HepG2 (cell line): ENCODE results near the gene CHRM3. TPM values are rescaled to one million over a fixed set of nuclear protein-coding genes. Genes with fewer than 3 reads are reported as not detected.

Source experiments
- ATAC-seq: fragments of 200-7000 bp; cut with Tn5 transposase; 3 replicates; pipeline ENCODE4 v1.9.1; 2020; ENCODE audit warnings: mild to moderate bottlenecking, moderate library complexity
- BruUV-seq: library from RNA; stranded (reverse); fragments of 400-500 nt; replicated peaks from 2 replicates; lab custom pipeline; 2021; lab: Mats Ljungman, UMichigan
- CTCF ChIA-PET: fragments of 300-600 bp; formaldehyde crosslinking; extraction: SDS; loops from one replicate; lab custom pipeline; 2021; ENCODE audit warnings: low total read pairs, inconsistent platforms, low intra/inter-chr PET ratio; lab: Yijun Ruan, JAX
- POLR2A ChIA-PET: fragments of 350-600 bp; sonication (Branson Sonifier 250); formaldehyde crosslinking; loops from one replicate; lab custom pipeline; 2020; ENCODE audit warnings: antibody characterized with exemption, inconsistent platforms; lab: Yijun Ruan, JAX
- DNase-seq: peaks from one replicate; pipeline ENCODE4 v3.0.0-alpha.2; 2015; ENCODE audit warnings: low spot score
- FAIRE-seq: peaks from 3 replicates; lab custom pipeline; 2011; peaks lifted over from hg19 to GRCh38; lab: Jason Lieb, UNC
- H2AFZ ChIP-seq: one replicate; pipeline ENCODE4 v1.6.1; 2011; ENCODE audit warnings: low read length, inconsistent platforms
- H3K27ac ChIP-seq: fragments of 300-600 bp; 3 replicates; pipeline ENCODE4 v1.8.0; 2011; ENCODE audit warnings: mixed run types, mild to moderate bottlenecking, mixed read lengths, low read length, inconsistent platforms; ENCODE audit not compliant: insufficient read depth; ENCODE audit errors: extremely low read length
- H3K27me3 ChIP-seq, 2 experiments: fragments of 200-600 bp in 1 of 2; 2 replicates in 1 of 2; 3 replicates in 1 of 2; pipeline versions ENCODE4 v1.6.0 to v1.8.0; 2011; ENCODE audit warnings: low read length in 2 of 2, mild to moderate bottlenecking in 2 of 2, moderate library complexity in 2 of 2, inconsistent platforms in 1 of 2; ENCODE audit not compliant: insufficient read depth in 2 of 2, control insufficient read depth in 1 of 2
- H3K36me3 ChIP-seq, 2 experiments: fragments of 200-600 bp in 1 of 2; replicated peaks in 1 of 2; 2 replicates in 1 of 2; 3 replicates in 1 of 2; pipeline versions ENCODE4 v1.5.1 to v1.8.0; 2011; ENCODE audit warnings: low read length in 2 of 2, inconsistent platforms in 1 of 2; ENCODE audit not compliant: insufficient read depth in 2 of 2, control insufficient read depth in 1 of 2
- H3K4me1 ChIP-seq: 2 replicates; pipeline ENCODE4 v1.5.1; 2012; ENCODE audit warnings: low read length, inconsistent platforms; ENCODE audit not compliant: insufficient read depth
- H3K4me2 ChIP-seq: 2 replicates; pipeline ENCODE4 v1.6.0; 2011; ENCODE audit warnings: low read depth, low read length, inconsistent platforms
- H3K4me3 ChIP-seq, 3 experiments: fragments of 200-600 bp in 1 of 3; sonication (generic), shearing (Covaris generic) in 1 of 3; replicated peaks in 1 of 3; 2 replicates each; pipeline ENCODE4 v1.5.1; 2011 to 2016; ENCODE audit warnings: low read length in 3 of 3, inconsistent platforms in 2 of 3, low read depth in 2 of 3, mild to moderate bottlenecking in 2 of 3, control low read depth in 1 of 3, mixed read lengths in 1 of 3; ENCODE audit not compliant: insufficient read depth in 1 of 3
- H3K79me2 ChIP-seq: one replicate; pipeline ENCODE4 v1.6.1; 2011; ENCODE audit warnings: low read length, inconsistent platforms; ENCODE audit not compliant: insufficient read depth
- H3K9ac ChIP-seq: 2 replicates; pipeline ENCODE4 v1.6.0; 2011; ENCODE audit warnings: mild to moderate bottlenecking, low read depth, low read length, inconsistent platforms; ENCODE audit not compliant: insufficient read depth
- H3K9me3 ChIP-seq: 2 replicates; pipeline ENCODE4 v1.5.1; 2012; ENCODE audit warnings: mild to moderate bottlenecking, low read length
- H4K20me1 ChIP-seq: 2 replicates; pipeline ENCODE4 v1.6.0; 2011; ENCODE audit warnings: inconsistent platforms, mild to moderate bottlenecking, low read length, moderate library complexity; ENCODE audit not compliant: insufficient read depth
- IRF1 ChIP-seq: sonication (generic); formaldehyde crosslinking; IDR thresholded peaks from 2 replicates; pipeline ENCODE4 v1.4.0; 2020; ENCODE audit warnings: low read depth, mild to moderate bottlenecking, missing genetic modification reagents
- MXI1 ChIP-seq: IDR thresholded peaks from 3 replicates; pipeline ENCODE4 v1.6.1; 2012; ENCODE audit warnings: low read depth, low read length, inconsistent platforms, borderline replicate concordance
- NFE2L1 ChIP-seq: sonication (generic); formaldehyde crosslinking; IDR thresholded peaks from 2 replicates; pipeline ENCODE4 v1.4.0; 2020; ENCODE audit warnings: missing genetic modification reagents, mild to moderate bottlenecking, borderline replicate concordance
- NR2F6 ChIP-seq, 2 experiments: IDR thresholded peaks; 2 replicates each; pipeline ENCODE4 v1.6.1; 2016; ENCODE audit warnings: antibody characterized with exemption in 1 of 2, mild to moderate bottlenecking in 1 of 2
- THRA ChIP-seq: sonication (generic); formaldehyde crosslinking; IDR thresholded peaks from 2 replicates; pipeline ENCODE4 v1.4.0; 2020; ENCODE audit warnings: missing genetic modification reagents, borderline replicate concordance
- ZBTB14 ChIP-seq: sonication (generic); formaldehyde crosslinking; IDR thresholded peaks from 2 replicates; pipeline ENCODE4 v1.4.0; 2020; ENCODE audit warnings: missing genetic modification reagents
- ZBTB42 ChIP-seq: sonication (generic); formaldehyde crosslinking; IDR thresholded peaks from 2 replicates; pipeline ENCODE4 v1.5.0; 2020; ENCODE audit warnings: mild to moderate bottlenecking, missing genetic modification reagents
- ZNF207 ChIP-seq: fragments of 450-650 bp; IDR thresholded peaks from 2 replicates; pipeline ENCODE4 v1.6.1; 2016; ENCODE audit warnings: antibody characterized with exemption, borderline replicate concordance
- ZNF432 ChIP-seq: sonication (generic); formaldehyde crosslinking; IDR thresholded peaks from 2 replicates; pipeline ENCODE4 v1.5.0; 2020; ENCODE audit warnings: missing genetic modification reagents, mild to moderate bottlenecking, borderline replicate concordance
- ZNF496 ChIP-seq: sonication (generic); formaldehyde crosslinking; IDR thresholded peaks from 2 replicates; pipeline ENCODE4 v1.8.1; 2023; ENCODE audit warnings: mild to moderate bottlenecking, moderate library complexity, missing genetic modification reagents; ENCODE audit not compliant: insufficient replicate concordance
- ZNF784 ChIP-seq: sonication (generic); formaldehyde crosslinking; IDR thresholded peaks from 2 replicates; pipeline ENCODE4 v1.5.1; 2020; ENCODE audit warnings: missing genetic modification reagents, mild to moderate bottlenecking, borderline replicate concordance
- ZNF879 ChIP-seq: sonication (generic); formaldehyde crosslinking; IDR thresholded peaks from 2 replicates; pipeline ENCODE4 v1.8.1; 2023; ENCODE audit warnings: missing genetic modification reagents
- WGBS: methylation state at CpG from one replicate; pipeline ENCODE4 v1.1.6; 2017; ENCODE audit warnings: low lambda C conversion rate; 5-methylcytosine and 5-hydroxymethylcytosine counted together
- in situ Hi-C: cut with HindIII; loops from 2 replicates; pipeline ENCODE4 v1.10.0; 2017; ENCODE audit warnings: low pct_unique_long_range_greater_than_20kb; ENCODE audit not compliant: extremely low pct_ligation_motif_present
- intact Hi-C: fragments of 100-400 bp; cut with micrococcal nuclease; formaldehyde crosslinking; loops from one replicate; pipeline ENCODE4 v1.10.0; 2022; ENCODE audit not compliant: unreplicated experiment
- polyA plus RNA-seq, 8 experiments: library from polyadenylated mRNA; depleted of rRNA in 3 of 8; stranded (reverse) in 7 of 8; unstranded in 1 of 8; fragments of >200 nt; fragmentation: Illumina TruSeq in 4 of 8; extraction: Trizol in 4 of 8; gene quantifications; 2 replicates each; pipeline versions ENCODE4 v1.2.1 to v1.2.3, GENCODE V29; 2011 to 2016; ENCODE audit warnings: low read depth in 4 of 8, missing spikeins in 1 of 8, mixed read lengths in 1 of 8; ENCODE audit not compliant: insufficient read depth in 1 of 8
- total RNA-seq, 5 experiments: library from RNA; depleted of rRNA; stranded (reverse); fragments of >200 nt; fragmentation: Illumina TruSeq; extraction: Trizol; gene quantifications; 2 replicates each; pipeline ENCODE4 v1.2.3, GENCODE V29; 2016; ENCODE audit warnings: low read depth in 1 of 5

Gene CHRM3
- total and polyA plus RNA-seq, 2 of the 13 experiments (the other 11 are each of a cell fraction or from before 2014, with no cell fraction given) = not detected

GRCh38 chr1:239337799-239338430, 48.5 kb upstream of the CHRM3 start:
- Histone ChIP-seq H3K36me3 (no peaks in the 10 kb centered on the region), H2AFZ (no peak overlapping the region), H3K4me1 (no peaks in the 10 kb centered on the region), H3K9ac (no peak overlapping the region), H3K9me3 (peaks cover 89% of the 10 kb centered on the region), H3K79me2 (no peaks in the 10 kb centered on the region), H3K4me2 (no peak overlapping the region), H3K4me3 (no peak overlapping the region), H3K27me3 (no peaks in the 10 kb centered on the region), H4K20me1 (no peaks in the 10 kb centered on the region), H3K27ac (no peak overlapping the region)
- WGBS = 17% methylated on average over 6 of the region's 6 CpGs
- ATAC-seq (no peak), DNase-seq (no peak), FAIRE-seq (no peak)
- CTCF ChIA-PET = no interaction called here
- in situ Hi-C loops (no loop called here), intact Hi-C loops (loop anchor here (5.0 kb wide), 1 partner anchor 634 kb away; no protein-coding TSS in a partner anchor)
- no TSS peak for BruUV-seq
- POLR2A ChIA-PET = no interaction called here
- TF ChIP-seq NFE2L1 (CRISPR knock-in tag) (no peak), ZNF432 (no peak)

GRCh38 chr1:239347776-239348175, 38.6 kb upstream of the CHRM3 start:
- intact Hi-C loops = no loop called here

More at GRCh38 chr1:239347776-239348175, 38.6 kb upstream of the CHRM3 start:
- no peak for ATAC-seq
- WGBS = 42% methylated on average over 2 of the region's 2 CpGs
- Histone ChIP-seq H3K27me3 (no peaks in the 10 kb centered on the region; a peak in 1 of 5 replicates), H3K36me3 (no peaks in the 10 kb centered on the region), H3K4me1 (no peaks in the 10 kb centered on the region), H2AFZ (no peak overlapping the region), H4K20me1 (no peaks in the 10 kb centered on the region), H3K9ac (no peak overlapping the region), H3K79me2 (no peaks in the 10 kb centered on the region), H3K27ac (no peak overlapping the region), H3K4me3 (no peak overlapping the region), H3K4me2 (no peak overlapping the region), H3K9me3 (peaks cover 50% of the 10 kb centered on the region)
- POLR2A ChIA-PET = no interaction called here
- no peak for TF ChIP-seq MXI1
- TF ChIP-seq ZNF879 = no peak
- TF ChIP-seq ZBTB42 (CRISPR knock-in tag) = no peak
- TF ChIP-seq THRA (CRISPR knock-in tag) = no peak
- TF ChIP-seq ZNF207 = no peak
- TF ChIP-seq ZNF496 = no peak
- no peak for TF ChIP-seq ZBTB14 (CRISPR knock-in tag)
- TF ChIP-seq IRF1 = no peak
- TF ChIP-seq ZNF784 (CRISPR knock-in tag) = no peak
- TF ChIP-seq NR2F6 (IDR thresholded peaks at IDR 0.05) = no peak
- no peak for TF ChIP-seq NR2F6 (CRISPR knock-in tag; IDR thresholded peaks at IDR 0.05)
- DNase-seq = no peak
- CTCF ChIA-PET = no interaction called here
- BruUV-seq = no TSS peak
- no peak for FAIRE-seq
- in situ Hi-C loops = no loop called here
